GM19463 (cell line): ENCODE data around the gene NXN.
A peak's percentile ranks its signal among the peaks of the same experiment; 100 is the strongest.

Experiments
- ATAC-seq: cut with Tn5 transposase; IDR thresholded peaks from one replicate; pipeline ENCODE4 v1.9.1; 2021; ENCODE audit warnings: mild to moderate bottlenecking, moderate library complexity; ENCODE audit not compliant: unreplicated experiment

Gene NXN

DNA sequence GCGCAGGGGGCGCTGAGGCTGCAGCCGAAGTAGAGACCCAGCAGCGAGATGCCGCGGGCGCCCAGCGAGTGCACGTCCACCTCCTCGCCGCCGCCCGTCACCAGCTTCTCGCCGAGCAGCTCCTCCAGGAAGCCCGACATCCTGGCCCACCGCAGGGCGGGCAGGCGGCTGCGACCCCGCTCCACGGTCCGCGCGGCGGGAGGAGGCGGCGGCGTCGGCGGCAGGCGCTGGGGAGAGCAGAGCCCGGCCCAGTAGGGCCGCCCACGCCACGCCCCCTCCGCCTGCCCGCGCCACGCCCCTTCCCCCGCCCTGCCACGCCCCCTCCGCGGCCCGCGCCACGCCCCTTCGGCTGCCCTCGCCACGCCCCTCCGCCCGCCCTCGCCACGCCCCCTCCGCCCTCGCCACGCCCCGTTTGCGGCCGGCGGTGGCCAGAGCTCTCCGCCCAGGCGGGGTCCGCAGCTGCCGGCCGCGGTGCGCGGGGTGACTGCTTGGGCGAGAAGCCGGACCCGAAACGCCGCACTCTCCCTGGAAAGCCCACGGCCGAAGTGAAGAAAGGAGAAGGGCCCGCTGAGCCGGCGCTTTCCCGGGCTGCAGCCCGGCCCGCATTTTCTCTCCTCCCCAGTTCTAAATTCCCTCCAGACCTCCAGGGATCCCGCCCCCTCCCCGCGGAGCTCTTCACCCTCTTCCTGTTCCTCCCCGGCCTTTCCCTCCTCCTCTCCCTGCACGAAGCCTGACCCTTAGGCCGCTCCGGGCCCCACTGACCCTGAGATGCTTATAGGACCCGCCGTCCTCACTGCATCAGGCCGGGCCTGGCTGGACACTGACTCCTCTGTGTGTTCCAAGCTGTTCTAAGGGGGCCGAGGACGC lies at the start of gene NXN:
NXN (minus strand) TSS at position 238 of the 867 bp plus-strand sequence.
- peak; percentile 72 for ATAC-seq

DNA sequence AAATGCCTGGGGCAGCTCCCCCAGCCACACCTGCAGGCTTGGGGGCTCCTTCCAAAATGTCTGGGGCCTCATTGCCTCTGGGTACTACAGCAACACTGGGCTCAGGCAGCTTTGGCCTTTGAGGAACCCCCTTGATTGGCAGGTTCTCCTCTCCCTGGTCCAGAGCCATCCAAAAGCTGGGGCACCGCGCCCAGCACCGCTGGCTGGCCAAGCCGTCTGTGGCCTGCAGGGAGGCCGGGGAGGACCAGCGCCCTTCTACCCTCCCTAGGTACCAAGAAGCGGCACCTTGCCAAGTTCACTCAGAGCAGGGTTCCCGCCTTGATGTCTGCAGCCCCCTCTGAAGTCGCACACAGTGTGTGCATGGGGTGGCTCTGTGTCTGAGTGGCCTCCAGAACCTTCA lies 47.5 kb upstream of the NXN start:
- no peak for ATAC-seq

DNA sequence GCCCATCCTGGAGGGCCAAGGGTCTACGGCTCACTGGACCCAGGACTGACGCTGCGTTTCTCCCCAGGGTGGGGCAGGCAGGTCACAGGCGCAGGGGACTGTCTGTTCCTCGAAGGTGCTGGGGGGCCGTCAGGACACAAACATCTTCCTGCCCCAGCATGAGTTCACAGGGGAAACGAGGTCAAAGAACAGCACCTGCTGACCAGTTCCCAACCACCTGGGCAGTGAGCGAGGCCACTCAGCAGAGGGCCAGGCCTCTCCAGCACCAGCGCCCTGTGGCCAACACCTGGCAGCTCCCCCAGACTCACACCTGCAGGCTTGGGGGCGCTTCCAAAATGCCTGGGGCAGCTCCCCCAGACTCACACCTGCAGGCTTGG lies 47.0 kb upstream of the NXN start:
- no peak for ATAC-seq

DNA sequence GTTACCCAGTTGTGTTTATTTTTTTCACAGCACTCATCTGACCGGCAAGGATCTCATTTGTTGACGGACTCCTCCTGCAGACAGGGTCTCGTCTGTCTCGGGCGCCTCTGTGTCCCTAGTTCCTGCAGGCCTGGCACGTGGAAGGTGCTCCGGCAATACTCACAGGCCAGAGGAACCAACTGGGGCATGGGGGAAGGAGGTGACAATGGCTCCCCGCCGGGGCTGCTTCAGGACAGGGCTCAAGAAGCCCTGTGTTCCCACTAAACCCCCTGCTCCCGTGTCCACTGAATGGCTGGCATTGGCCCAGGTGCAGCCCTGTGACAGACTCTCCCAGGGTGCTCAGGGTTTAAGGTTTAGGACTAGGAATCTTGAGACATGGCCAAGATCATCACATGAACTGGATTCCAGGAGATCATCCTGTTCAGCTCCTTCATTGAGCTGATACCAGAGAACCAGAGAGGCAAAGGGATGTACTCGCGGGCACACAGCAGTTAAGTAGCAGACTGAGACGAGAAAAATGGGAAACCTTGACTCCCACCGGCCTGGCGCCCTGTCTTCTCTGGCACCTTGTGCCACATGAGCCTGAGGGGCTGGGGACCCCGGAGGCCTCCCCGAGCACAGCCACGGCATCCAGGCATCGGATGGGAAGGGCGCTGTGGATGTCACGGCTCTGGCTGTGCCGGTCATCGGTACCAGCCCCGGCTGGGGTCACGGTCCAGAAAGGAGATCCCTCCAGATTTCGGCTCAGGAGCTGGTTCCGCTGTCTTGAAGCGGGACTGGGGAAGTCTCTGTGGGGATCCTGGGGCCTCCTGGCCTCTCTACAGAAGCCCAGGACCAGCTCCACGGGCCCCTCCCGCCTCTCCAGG lies 46.4 kb upstream of the NXN start:
- no peak for ATAC-seq

DNA sequence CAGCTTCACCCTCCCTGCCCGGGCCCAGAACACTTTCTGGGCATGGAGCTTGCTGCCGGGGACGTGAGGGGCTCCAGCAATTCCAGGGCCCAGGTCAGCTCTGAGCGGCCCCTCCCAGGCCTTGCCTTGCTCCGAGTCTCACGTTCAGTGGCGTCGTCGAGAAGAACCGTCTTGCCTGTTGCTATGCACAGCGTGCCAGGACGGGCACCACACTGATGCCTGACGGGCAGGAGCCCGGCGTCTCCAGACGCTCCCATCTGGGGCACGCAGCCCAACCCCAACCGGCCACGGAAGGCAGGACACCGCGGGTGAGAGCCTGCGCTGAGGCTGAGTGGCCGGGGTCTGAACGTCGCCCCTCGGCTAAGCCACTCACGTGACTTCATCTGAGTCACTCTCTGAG lies 44.5 kb upstream of the NXN start:
- no peak for ATAC-seq

DNA sequence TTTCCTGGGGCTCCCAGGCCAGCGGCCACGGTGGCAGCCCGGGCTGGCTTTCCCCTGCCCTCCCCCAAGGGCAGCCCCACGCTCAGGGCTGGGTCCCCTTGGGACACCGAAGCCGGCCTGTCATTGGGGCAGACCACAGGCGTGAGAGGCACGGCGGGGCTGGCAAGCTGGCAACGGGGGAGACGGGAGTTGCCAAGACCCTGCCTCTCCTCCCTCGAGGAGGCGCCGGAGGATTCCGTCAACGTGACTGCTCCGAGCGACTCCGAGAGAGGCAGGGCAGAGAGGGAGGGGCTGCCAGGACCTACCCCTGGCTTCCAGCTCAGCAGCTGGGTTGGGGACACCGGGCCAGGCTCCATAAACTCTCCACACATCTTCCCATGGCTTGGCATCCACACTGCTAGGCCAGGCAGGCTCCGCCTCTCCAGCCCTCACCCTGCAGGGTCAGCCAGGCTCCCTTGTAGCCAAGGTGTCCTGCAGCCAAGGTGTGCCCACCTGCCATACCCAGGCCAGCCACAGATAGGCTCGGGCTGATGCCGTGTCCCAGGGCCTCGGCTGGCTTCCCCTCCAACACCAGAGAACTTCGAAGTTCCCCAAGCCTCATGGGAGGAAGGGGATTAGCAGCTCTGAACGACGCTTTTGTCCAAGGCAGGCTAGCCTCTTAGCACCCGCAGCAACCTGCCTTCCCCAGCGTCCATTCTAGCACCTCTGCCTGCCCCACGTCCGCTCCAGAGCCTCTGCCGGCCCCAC lies 42.9 kb upstream of the NXN start:
- no peak for ATAC-seq

DNA sequence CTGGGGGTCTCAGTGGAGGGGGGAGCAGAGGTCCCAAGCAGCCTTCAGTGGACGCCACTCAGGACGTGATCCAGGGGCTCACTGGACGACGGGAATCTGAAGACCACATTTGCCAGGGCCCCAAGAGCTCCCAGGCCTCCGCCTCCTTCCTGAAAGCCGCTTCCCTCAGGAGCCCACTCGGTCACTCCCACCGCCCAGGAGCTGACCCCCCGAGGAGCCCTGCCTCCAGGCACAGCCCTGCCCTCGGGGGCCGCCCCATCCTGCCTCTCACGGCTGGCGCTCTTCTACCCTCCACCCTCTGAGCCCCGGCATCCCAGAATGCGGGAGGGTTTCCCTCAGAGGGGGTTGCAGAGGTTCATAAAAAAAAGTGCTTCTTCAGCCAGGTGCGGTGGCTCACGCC lies 41.6 kb upstream of the NXN start:
- no peak for ATAC-seq

DNA sequence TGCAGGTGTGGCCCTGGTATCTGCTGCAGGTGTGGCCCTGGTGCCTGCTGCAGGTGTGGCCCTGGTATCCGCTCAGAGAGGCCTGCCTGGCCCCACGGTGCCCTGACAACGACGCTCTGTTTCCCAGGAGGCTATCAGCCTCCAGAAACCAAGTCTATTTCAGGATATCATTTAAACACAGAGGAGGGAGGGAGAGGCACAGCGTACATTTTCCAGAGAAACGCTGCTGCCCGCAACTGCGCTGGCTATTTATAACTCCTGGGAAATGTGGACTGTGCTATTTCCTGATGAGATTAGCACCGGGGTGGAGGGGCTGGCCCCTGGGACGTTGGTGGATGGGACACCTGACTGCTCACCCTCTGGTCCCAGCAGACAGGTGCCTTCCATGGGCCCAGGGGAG lies 39.9 kb upstream of the NXN start:
- no peak for ATAC-seq

DNA sequence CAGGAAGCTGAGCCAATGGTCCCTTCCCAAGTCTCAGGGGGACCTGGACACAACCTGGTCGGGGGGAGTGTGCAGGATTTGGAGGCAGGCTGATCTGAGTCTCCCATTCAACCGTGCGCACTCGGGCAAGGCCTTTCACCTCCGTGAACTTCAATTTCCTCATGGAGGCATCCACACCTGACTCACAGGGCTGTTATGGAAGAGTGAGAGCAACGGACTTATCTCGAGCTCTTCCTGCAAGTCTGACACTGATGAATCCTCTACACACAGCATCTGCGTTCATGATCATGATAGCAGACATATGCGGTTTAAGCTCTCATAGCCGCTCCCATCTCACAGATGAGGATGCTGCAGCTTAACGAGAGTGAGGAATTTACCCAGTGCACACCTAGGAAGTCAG lies 39.0 kb upstream of the NXN start:
- ATAC-seq: no peak

DNA sequence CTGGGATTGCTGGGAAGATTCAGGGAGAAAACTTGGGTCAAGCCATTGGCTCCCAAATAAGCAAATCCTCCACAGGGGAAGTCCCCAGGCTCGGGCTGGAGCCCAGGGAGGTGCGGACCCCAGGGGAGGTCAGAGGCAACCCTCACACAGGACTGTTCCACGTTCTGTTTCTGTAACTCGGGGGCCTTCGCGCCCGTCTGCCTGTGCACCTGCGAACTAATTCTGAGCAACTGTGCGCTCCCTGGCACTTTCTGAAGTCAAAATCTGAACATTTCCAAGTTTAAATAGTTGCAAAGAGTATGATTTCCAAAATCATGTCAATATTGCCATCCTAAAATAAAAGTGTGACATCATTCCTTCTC lies 34.1 kb upstream of the NXN start:
- no peak for ATAC-seq

DNA sequence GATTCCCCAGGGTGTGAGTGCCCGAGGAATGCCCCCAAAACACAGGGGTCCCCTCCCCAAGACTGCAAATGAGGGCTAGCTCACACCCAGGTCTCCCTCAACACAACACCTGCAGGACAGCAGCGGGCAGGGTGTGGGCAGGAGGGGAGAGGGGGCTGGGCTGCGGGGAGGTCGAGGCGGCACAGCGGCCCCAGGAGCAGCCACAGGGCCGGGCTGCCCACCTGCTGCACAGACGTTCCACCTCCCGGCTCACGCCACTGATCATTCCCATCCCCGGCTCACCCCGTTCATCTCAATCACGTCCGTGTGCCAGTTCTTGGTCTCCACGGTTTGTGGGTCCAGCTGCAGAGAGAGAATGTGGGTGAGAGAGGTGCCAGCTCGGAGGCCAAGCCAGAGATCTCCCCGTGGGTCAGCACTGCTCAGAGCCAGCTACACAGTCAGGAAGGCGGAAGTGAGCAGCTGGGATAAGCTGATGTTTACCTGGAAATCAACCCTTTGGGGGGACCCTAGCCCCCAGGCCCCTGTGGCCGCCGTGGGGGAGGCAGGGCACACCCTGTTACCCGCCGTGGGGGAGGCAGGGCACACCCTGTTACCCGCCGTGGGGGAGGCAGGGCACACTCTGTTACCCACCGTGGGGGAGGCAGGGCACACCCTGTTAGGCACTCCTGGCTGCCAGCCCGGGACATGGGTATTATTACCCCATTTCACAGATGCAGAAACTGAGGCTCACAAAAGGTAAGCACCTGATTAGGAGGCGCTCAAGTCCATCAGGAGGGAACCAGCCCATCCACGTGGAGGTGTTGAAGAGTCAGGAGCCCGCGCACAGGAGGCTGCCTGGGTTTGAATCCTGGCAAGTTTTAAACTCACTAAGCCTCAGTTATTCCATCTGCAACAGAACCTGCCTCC lies 33.5 kb upstream of the NXN start:
- no peak for ATAC-seq

DNA sequence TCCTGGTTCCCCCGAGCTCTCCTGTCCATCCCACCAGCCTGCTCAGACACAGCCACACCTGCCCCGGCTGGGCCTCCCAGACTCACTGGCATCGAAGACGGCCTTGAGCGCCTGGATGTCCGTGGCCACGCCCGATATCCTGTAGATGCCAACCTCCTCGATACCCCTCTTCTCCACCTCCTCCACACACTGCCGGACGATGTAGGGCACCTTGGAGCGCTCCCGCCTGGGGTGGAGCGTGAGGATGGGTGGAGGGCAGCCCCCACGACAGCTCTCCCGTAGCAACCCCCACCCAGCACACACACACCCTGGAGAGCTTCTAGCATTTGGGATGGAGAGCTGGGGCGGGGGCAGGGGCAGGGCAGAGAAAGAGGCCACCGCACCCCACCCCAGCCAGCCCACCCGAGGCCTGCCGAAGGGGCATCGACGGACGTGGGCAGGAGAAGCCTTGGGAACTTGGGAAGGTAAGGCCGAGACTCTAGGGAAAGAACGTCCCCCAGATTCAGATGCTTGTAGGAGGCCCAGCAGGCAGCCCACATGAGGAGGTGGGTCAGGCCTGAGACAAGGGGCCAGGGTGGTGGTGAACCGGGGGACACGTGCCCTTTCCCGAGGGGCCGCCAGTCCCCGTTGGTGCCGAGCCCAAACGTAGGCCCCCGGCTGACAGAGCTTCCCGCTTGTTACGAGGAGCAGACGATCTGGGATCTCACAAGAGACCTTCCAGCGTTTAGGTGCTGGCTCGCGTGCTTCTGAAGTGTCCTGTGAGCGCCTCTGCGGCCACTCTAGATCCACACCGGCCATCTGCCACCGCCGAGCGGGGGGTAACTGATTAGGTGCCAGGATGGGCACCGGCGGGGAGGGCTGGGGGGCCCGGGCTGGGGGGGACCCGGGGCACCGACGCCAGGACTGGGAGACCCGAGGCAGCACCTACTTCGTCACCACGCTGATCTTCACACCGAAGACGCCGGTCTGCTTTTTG lies 32.5 kb upstream of the NXN start:
- ATAC-seq: no peak

DNA sequence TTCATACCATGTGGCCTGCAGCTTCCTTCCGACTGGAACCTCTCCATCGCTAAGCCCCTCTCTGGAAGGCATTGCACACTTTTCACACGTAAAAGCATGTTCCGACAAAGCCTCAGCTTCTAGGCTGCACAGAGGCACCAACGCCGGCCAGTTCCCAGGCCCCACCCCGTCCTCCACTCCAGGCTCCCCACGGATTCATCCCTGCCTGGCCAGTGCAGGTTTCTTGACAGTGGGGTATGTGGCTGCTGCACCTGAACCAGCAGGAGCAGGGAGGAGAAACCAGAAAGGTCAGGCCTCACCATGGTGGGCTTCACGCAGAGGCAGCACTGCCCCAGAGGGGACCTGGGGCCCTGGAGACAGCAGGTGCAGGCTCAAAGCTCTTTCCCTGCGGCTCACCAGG lies 31.6 kb upstream of the NXN start:
- no peak for ATAC-seq

DNA sequence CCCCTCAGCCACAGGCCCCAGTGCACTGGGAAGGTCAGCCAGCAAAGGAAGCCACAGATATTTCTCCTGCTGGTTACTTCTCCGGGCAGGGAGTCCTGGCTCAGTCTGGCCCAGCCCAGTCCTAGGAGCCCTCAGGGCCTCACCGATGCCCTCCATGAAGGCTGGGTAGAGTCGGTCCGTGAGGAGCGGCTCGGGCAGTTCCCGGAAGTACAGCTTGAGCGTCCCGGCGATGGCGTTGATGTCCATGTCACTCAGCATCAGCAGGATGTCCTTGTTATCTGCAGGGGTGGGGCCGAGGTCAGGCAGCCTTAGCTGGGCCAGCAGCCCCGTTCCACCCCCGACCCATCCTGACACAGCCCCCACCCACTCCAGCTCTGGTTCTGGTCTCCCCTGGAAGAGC lies 31.0 kb upstream of the NXN start:
- ATAC-seq: no peak

DNA sequence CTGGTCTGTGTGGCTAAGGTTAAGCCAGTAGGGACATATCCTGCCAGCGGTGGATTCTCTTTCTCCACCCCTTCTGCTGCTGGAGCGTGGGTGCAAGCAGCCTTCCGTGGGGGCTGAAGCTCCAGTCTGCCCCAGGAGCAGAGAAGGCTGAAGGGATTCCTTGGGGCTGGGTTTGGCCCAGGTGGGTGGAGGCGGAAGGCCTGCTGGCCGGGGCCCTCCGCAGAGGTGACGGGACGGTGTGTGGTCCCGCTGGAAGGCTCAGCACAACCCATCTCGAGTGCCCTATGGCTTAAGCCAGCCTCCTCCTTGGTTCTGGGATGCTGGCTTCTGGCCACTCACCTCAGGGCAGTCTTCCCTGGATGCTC lies 30.5 kb upstream of the NXN start:
- no peak for ATAC-seq

DNA sequence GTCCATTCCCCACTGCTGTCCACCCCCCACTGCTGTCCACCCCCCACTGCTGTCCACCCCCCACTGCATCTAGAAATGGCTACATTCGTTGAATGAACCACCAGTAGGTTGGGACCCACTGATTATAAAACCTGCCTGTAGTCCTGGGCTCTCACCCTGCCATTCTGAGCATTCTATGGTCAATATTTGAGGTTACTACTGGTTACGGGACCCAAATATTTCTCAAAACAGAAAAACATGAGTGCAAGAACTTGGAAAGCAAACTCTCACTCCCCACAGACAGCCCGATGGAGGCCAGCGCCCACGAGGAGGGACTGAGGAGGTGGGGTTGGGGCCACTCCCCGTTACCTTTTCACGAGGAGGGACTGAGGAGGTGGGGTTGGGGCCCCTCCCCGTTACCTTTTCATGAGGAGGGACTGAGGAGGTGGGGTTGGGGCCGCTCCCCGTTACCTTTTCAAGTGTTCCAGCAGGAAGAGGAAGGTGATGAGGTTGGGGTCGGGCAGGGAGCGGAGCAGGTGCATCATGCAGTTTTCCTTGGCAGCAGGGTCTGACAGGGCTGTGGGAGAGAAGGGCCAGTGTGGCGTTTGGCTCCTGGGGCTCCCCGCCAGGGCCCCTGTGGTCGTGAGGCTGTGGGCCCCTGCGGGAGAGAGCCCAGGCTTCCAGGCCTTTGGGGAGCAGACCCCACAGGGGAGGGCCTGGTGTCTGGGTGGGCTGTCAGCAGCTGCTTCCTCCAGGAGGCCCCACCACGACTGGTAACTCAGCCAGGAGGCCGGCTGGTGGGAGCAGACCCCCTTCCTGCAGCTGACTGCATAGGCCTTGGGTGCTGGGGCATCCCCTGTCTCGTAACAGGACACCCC lies 29.9 kb upstream of the NXN start:
- no peak for ATAC-seq

DNA sequence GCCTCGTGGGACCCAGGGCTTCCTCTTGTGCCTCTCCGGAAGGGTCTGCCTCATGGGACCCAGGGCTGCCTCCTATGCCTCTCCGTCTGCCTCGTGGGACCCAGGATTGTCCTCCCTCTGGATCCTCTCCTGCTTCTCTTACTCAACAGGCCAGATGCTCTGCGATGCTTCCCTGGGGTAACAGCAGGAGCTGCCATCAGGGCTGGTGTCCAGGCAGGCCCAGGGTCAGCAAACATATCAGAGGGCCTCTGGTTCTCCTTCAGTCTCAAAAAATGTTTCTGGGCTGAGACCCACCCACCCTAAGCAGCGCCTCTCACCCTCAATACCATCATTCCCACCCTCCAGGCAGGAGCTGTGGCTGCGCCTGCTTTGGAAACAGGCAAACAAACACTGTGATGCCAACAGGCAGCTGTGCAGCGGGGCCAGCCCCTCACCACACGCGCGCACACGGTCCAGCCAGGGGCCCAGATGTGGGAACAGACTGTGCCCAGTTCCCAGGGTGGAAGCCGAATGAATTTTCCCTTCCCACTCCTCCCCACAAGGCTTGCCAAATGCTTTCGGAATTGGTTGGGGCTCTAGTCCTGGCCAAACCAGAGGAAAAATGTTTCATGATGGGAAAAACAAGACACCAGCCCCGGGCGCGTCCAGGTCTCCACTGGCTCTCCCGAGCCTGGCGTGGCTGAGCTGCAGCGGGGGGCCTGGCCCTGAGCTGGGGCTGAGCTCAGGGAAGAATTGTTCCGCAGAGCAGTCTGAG lies 28.6 kb upstream of the NXN start:
- no peak for ATAC-seq
